Measurements from ENCODE around the gene DPH2.

DPH2 gene

DNA sequence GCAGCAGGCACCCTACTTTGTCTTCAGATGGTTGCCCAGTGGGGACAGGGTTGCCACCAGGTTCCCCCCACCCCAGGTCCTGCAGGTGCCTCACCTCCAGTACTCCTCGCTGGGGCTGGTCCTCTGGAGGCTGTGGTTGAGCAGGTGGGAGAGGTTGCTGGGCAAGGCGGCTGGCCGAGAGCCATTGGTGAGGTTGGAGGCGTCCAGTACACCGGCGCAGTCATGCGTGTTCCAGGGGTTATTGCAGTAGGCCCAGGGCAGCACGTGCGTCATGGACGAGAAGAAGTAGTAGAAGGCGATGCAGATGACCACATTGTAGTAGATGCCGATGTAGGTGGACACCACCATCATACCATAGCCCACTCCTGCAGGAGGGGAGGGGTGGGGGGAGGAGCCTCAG is 38.4 kb downstream of the DPH2 start:
- DNase-seq, result no peak

GRCh38 chr1:44010935-44011471 is 41.2 kb downstream of the DPH2 start:
- no peak for DNase-seq

- DNase-seq, result no peak
These were observed 42.6 kb downstream of the DPH2 start for GRCh38 chr1:44012404-44012803.

- DNase-seq, result no peak
These were observed 43.3 kb downstream of the DPH2 start for GRCh38 chr1:44012941-44013609.

- no peak for DNase-seq
These were observed 44.1 kb downstream of the DPH2 start for GRCh38 chr1:44013949-44014348.

- no peak for DNase-seq
These were observed 44.7 kb downstream of the DPH2 start for GRCh38 chr1:44014365-44015104.

DNA sequence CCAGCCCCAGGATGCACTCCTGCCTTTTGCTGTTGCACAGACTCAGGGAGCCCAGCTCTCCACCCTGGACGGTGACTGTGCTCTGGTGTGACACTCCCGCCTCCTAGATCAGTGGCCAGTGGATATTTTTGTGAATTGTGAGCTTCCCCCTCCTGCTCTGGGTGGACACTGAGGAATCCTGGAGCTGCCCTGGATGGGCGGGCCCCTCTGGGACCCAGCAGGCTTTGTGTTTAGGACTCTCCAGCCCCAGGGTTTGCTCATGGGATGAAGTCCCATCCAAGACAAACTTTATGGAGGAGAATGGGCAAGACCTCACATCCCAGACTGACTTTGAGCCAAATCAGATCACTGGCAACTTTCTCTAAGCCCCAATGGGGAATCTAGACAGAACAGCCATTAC is 45.4 kb downstream of the DPH2 start:
- no peak for DNase-seq

GRCh38 chr1:44016041-44016889 is 46.5 kb downstream of the DPH2 start:
- DNase-seq, result no peak

DNA sequence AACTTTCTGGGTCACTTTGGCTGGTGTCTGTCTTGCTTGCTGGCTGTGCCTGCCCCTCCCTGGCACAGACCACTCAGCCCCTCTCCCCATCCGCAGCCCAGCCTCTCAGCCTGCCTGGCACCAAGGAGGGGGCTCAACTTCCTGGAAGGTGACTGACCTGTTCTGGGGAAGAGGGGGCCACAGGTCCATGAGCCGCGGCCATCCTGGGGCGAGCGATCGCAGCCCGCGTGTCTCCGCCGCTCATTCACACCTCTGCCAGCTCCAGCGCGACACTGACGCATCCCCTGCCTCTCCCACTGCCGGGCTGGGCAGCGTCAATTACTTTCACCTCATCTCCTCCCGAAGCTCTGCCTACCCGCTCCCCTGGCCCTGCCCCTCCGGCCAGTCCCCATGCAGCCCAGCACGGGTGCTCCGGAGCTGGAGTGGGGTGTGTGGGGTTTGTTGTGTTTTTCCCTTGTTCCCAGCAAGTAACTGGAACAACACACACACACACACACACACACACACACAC is 47.1 kb downstream of the DPH2 start:
- no peak for DNase-seq

DNA sequence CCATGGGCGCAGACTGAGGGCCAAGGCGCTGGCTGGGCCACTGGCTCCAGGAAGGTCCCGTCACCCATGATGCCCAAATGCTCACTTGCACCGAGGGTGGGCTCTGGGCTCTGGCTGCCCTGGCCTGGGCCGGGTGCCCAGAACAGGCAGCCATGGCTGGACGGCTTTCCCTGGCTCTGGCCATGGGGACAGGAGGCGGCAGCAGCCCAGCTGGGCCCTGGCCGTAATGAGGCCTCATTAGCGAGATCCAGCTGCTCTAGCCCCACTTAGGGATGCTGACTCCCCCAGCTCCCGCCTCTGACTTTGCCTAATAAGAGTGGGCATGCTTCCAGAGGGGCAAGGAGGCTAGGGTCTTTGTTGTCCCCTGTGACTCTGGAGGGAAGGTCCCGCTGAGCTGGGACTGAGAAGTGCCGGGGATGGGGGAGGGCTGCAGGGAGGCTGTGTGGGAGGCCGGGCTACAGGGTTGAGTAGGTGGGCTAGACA is 49.7 kb downstream of the DPH2 start:
- DNase-seq, result no peak

- no peak for DNase-seq
These were observed 50.7 kb downstream of the DPH2 start for GRCh38 chr1:44020464-44020863.

DNA sequence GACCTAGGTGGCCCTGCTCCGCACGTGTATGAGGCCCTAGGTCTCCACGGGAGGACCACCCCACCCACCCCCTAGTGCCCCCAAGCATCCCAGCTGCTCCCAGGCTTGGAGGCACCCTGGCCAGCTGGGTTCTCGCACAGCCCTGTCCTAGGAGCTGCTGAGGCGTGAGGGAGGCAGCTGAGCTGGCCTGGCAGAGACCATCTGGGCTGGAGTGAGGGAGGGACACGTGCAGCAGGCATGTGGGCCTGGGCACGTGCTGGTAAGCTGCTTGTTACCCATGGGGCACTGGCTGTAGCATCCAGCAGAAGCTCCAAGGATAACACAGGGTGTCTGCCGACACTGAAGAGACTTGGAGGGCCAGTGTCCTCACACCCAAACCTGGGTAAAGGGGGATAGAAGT is 51.3 kb downstream of the DPH2 start:
- DNase-seq, result no peak

DNA sequence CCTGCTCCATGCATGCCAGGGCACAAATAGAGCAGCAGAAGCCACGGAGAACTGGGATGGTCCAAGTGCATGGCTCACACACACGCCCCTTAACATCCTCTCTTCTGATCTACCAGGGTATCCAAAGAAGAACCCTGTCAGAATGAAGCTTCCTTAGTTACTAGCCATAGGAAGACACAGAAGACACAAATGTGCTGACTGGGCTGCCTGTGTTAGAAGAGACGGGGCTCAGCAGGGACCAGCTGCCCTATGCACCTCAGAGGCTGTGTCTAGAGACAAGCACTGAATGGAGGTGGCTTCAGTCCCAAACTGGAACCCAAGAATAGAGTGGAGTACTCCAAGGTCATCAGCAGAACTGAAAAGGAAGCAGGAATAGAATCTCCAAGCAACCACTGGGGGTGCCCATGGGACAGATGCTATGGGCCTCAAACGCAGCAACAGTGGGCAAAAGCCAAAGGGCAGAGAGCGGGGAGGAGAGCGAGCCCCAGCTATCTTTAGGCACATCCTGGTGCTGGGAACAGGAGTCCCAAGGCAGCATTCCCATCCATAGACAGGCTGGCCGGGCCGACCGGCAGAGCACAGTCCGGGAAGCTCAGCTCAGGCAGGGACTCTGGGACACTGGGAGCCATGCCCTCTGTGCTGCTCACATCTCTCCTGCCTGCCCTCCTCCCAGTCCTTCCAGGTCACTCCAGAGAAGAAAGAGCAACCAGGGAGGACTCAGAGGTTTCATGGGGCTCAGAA is 51.9 kb downstream of the DPH2 start:
- no peak for DNase-seq

Data from NCI-H2081 treated with DMSO at 0.1 percent for 48 hours (cell line).